ENCODE data around the gene GPX3. TPM values are rescaled to one million over a fixed set of nuclear protein-coding genes. Genes with fewer than 3 reads are reported as not detected.

The GPX3 gene
- total and polyA plus RNA-seq, 10 of the 15 experiments (the other 5 are each of a cell fraction or from before 2014, with no cell fraction given) = 0.04 to 1.0 (median 0.15) TPM; not detected in 3

DNA sequence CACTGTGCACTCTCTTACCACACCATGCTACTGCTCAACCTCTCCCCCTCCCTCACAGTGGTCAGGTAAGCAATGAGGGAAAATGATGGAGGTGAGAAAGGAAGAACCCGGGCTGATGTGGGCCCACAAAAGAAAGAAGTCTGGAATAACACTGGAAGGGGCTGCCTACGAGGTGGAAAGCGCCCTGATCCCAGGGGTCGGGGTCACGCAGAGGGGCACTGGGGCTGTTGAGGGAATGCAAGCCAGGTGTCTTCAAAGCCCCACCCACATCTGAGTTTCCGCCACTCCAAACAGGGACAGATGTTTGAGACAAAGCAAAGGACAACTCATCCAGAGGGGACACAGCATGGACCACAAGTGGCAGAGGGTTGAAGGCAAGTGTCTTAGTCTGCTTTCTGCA, 56.2 kb downstream of the GPX3 start:
- no peak overlapping the region for H2AFZ ChIP-seq (ENCODE audit: control insufficient read depth, low read depth, low read length)
- intact Hi-C loops (cut with micrococcal nuclease; ENCODE audit: unreplicated experiment) = loop anchor here (5.0 kb wide), 1 partner anchor 36 kb away; no protein-coding TSS in a partner anchor
- in situ Hi-C loops (cut with MboI) = no loop called here
- H3K27me3 ChIP-seq (replicated peaks in 1 of 2; ENCODE audit: control insufficient read depth in 2 of 2, insufficient read depth in 2 of 2, low read length in 1 of 2) = no peaks in the 10 kb centered on the region
- H3K9me3 ChIP-seq (replicated peaks; ENCODE audit: control insufficient read depth, insufficient read depth, low read length) = no peaks in the 10 kb centered on the region; the same call in 2 of the 3 replicates
- peaks cover 26% of the 10 kb centered on the region for H4K20me1 ChIP-seq (ENCODE audit: control insufficient read depth, insufficient read depth)
- SMC1A ChIA-PET (ENCODE audit: uncharacterized antibody, unreplicated experiment) = interaction anchor here (0.7 to 10.8 kb wide), 3 partner anchors 16 to 39 kb away, joined by 3 to 97 read pairs (median 3); no protein-coding TSS in a partner anchor
- FAIRE-seq = no peak
- BruUV-seq (replicated peaks) = no TSS peak
- H3K4me1 ChIP-seq (ENCODE audit: control insufficient read depth, insufficient read depth, low read length) = peaks cover 41% of the 10 kb centered on the region
- peak overlapping the region; percentile 90 for H3K27ac ChIP-seq (ENCODE audit: control insufficient read depth, insufficient read depth)
- peaks cover 8 to 54% of the 10 kb centered on the region in 2 experiments for H3K36me3 ChIP-seq (ENCODE audit: control insufficient read depth in 2 of 2, insufficient read depth in 2 of 2, low read length in 1 of 2)
- H3K9ac ChIP-seq (ENCODE audit: control insufficient read depth, insufficient read depth, low read length) = peak overlapping the region; percentile 53
- DNase-seq (ENCODE audit: low read depth, low spot score) = no peak
- peak overlapping the region; percentile 100 for H3K4me2 ChIP-seq (ENCODE audit: control insufficient read depth, insufficient read depth)
- H3K4me3 ChIP-seq = peak overlapping the region; percentile 89
- WGBS (ENCODE audit: insufficient coverage, insufficient replicate concordance, low lambda C conversion rate, missing lambda C conversion rate) = 62% methylated on average over 6 of the region's 6 CpGs
- POLR2A ChIA-PET = interaction anchor here (0.5 to 14.3 kb wide), 4 partner anchors 9 to 48 kb away, joined by 3 to 222 read pairs (median 4); no protein-coding TSS in a partner anchor
- TF ChIP-seq, protein P1, sequence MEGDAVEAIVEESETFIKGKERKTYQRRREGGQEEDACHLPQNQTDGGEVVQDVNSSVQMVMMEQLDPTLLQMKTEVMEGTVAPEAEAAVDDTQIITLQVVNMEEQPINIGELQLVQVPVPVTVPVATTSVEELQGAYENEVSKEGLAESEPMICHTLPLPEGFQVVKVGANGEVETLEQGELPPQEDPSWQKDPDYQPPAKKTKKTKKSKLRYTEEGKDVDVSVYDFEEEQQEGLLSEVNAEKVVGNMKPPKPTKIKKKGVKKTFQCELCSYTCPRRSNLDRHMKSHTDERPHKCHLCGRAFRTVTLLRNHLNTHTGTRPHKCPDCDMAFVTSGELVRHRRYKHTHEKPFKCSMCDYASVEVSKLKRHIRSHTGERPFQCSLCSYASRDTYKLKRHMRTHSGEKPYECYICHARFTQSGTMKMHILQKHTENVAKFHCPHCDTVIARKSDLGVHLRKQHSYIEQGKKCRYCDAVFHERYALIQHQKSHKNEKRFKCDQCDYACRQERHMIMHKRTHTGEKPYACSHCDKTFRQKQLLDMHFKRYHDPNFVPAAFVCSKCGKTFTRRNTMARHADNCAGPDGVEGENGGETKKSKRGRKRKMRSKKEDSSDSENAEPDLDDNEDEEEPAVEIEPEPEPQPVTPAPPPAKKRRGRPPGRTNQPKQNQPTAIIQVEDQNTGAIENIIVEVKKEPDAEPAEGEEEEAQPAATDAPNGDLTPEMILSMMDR (IDR thresholded peaks at IDR 0.05 in 2 of 3, conservative IDR thresholded peaks at IDR 0.05 in 1 of 3; ENCODE audit: control insufficient read depth in 2 of 3, extremely low read depth in 1 of 3, insufficient read depth in 1 of 3, low read depth in 3 of 3, low read length in 3 of 3) = peak in 1 of 3 experiments; percentile 39; a peak in 2 of 6 replicates
- TF ChIP-seq NFIC (IDR thresholded peaks at IDR 0.05; ENCODE audit: low read depth, low read length) (no peak), SREBF2 (IDR thresholded peaks at IDR 0.05; ENCODE audit: low read length) (no peak), PML (IDR thresholded peaks at IDR 0.05; ENCODE audit: low read length) (no peak), POLR2AphosphoS5 (IDR thresholded peaks at IDR 0.05; ENCODE audit: low read length) (0 out of 2 replicates have a peak, but pooled peaks have one; percentile 40), POLR2AphosphoS2 (IDR thresholded peaks at IDR 0.05; ENCODE audit: low read depth, low read length) (peak; percentile 27; the same call in 1 of the 2 replicates)
- peaks cover 99% of the 10 kb centered on the region for H3K79me2 ChIP-seq (ENCODE audit: control insufficient read depth, insufficient read depth, low read length)
- CTCF ChIA-PET = interaction anchor here (0.7 to 7.5 kb wide), 8 partner anchors 9 to 241 kb away, joined by 3 to 60 read pairs (median 6); no protein-coding TSS in a partner anchor
- RAD21 ChIA-PET (ENCODE audit: unreplicated experiment) = interaction anchor here (0.9 to 1.4 kb wide), 3 partner anchors 10 to 41 kb away, joined by 3 to 7 read pairs (median 4); no protein-coding TSS in a partner anchor
- ATAC-seq = no peak
